GM04504 (cell line): ENCODE data around the gene TFF3.

Experiments used
- DNase-seq: peaks from one replicate; pipeline ENCODE4 v3.0.0-alpha.2; 2012; ENCODE audit warnings: low read depth

Gene TFF3

GRCh38 chr21:42320791-42321190 is 5.6 kb upstream of the TFF3 start:
- DNase-seq = no peak

- no peak for DNase-seq
These were observed 4.8 kb upstream of the TFF3 start for GRCh38 chr21:42319851-42320572.

GRCh38 chr21:42319376-42319775 is 4.2 kb upstream of the TFF3 start:
- DNase-seq = no peak

- DNase-seq = no peak
These were observed 2.9 kb upstream of the TFF3 start for GRCh38 chr21:42317826-42318746.

GRCh38 chr21:42317341-42317741 is 2.1 kb upstream of the TFF3 start:
- no peak for DNase-seq

- no peak for DNase-seq
These were observed 1.7 kb upstream of the TFF3 start for GRCh38 chr21:42316891-42317290.

DNA sequence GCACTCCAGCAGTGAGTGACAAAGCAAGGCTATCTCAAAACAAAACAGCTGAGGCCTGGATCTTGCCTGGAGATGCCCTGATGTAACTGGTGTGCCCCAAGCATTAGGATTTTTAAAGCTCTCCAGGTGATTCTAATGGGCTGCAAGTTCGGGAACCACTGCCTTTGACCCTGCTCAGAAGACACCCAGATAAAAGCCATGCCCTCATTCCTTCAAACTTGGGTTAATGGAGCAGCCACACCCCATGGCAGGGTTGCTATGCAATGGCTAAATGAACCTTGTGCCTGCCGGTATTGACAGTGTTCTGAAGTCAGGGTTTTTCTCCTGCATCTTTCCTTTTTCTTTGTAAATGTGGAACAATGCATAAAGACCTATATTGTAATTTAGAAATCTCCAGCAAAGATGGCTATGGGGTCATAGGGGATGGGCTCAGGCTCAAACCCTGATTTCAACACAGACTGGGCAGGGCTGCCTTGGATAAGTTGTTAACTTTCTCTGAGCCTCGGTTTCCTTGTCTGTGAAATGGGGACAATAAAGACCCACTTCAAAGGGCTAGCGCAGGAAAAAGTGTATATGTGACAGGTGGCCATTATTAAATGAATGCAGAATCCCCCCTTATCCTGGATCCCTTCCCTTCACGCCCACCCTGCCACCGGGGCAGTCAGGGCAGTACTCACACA is 453 bp downstream of the TFF3 start:
- no peak for DNase-seq

GRCh38 chr21:42313501-42313969 is 1.7 kb downstream of the TFF3 start:
- no peak for DNase-seq

- DNase-seq = no peak
These were observed 2.5 kb downstream of the TFF3 start for GRCh38 chr21:42312626-42313104.

- no peak for DNase-seq
These were observed 3.2 kb downstream of the TFF3 start for GRCh38 chr21:42311816-42312625.

DNA sequence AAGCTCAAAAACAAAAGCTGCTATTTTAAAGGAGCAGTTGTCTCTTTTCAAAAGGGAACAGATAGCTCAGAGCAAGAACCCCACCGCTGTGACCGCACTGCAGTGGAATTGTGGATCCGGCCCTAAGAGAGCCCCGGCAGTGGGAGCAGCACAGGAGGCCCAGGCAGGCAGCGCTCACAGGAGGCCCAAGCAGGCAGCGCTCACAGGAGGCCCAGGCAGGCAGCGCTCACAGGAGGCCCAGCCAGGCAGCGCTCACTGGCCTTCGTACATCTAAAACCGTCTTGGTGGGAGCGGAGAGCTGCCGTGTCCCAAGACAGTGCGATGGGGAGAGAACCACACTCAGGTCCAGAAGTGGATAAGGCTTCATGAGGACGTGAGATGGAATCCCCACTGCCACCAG is 4.0 kb downstream of the TFF3 start:
- no peak for DNase-seq

DNA sequence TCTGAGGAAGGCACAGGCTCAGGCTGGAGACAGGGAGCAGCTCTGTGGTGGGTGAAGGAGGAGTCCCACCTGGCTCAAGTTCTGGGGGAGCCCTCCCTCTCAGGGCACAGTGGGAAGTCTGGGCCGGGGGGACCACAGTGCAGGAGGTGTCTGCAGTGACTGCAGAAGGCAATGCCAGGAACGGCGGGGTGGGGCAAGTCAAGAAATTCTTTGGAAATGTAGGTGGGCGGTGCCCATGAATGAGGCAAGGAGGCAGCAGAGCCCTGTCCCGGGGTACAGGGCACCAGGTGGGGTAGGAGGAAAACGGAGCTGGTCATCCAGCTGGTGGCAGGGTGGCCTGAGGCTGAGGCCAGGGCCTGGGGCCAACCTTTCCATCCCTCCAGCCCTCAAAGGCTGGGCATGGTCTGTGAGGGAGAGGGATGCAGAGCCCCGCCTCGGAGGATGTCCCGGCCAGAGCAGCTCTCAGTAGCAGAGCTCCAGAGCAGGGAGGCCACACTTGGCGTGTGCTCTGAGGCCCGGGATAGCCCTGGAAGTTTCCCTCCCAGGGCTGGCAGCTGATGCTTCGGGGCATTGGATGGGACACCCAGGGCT is 4.7 kb downstream of the TFF3 start:
- no peak for DNase-seq

DNA sequence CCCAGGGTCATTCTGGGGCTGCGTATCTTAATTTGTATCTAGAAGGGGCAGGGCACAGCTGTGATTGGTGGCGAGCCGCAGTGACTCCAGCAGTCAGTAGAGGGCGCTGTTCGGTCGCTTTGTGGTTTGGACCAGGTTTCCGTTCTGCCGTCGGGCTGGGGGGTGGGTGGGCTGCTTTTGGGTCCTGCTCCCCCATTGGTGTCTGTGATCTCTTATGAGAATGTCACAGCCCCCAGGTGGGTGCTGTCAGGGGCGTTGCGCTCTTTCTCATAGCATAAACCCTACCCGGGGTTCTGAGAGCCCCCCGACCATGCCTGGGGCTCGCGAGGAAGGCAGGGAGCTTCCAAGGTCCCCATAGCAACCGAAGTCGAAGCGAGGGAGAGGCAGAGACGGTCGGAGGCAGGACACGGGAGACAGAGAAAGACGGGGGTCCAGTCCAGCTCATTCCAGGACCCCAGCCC is 5.4 kb downstream of the TFF3 start:
- no peak for DNase-seq

DNA sequence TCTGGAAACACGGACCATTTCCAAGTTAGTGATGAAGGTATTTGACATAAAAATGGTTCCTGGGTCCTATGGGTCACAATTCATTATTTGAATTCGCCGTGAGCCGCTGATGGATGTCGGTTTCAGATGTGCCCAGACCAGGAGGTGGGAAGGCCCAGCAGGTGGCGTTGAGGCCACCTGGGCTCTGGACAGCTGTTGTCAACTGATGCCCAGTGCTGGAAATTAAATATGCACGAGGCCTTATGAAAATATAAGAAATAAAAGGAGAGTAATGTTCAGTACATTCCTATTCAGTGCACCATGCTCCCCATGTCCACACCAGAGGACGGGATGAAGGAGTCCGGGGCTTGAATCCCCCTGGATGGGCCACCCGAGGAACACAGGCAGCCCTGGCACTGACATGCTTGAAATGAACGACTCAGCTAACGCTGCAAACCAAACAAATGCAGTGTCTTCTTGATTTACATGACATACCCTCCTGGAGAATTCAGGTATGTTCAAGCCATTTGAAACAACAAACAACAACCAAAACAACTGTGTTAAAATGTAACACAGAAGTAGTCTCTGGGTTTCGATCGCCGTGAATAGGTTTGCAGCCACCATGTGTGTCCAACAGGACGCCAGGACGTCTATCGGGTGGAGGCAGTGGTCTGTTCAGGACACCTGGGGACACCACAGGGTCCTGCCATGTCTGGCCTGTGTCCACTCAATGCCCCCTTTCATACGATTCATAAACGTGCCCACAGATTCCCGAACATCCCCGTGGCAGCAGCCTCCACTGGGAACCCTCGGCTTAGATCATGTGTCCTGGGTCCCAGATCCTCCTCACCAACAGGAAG is 6.1 kb downstream of the TFF3 start:
- no peak for DNase-seq

DNA sequence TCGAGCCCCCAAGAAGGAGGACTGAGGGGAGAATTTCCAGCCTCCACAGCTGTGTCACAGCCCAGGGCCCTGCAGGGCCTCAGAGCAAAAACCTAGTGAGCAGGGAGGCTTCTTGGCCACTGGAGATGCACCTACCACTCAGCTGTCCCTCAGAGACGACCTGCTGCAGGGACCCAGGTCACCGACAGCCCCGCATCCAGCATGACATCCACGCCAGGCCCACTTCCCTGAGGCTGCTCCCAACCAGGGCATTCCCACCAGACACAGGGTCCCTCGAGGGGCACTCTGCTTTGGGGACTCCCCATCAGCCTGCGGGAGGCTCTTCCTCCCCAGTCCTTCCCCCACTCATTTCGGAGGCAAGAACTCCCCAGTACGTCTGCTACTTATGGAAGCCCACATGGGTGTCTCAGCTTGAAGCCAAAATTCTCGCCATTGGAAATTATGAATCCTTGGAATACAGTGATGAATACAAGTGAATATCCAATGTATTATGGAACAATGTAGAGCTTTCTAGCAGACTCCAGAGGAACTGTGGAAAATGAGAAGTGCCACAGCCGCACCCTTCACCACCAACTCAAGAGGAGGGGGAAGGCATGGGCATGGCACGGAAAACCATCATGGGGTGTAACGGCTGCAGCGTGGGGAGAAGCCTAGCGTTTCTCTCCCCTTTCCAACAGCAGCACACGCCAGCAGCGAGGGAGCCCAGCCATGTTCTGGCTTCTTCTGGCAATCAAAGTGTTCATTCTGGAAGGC is 6.9 kb downstream of the TFF3 start:
- DNase-seq = no peak

GRCh38 chr21:42307106-42307505 is 8.1 kb downstream of the TFF3 start:
- DNase-seq = no peak

- no peak for DNase-seq
These were observed 8.7 kb downstream of the TFF3 start for GRCh38 chr21:42306366-42307035.

GRCh38 chr21:42305707-42306147 is 9.5 kb downstream of the TFF3 start:
- no peak for DNase-seq
